ENCODE results near the gene ZMYM2.
"Not testable (repeated sequence)": the region's sequence is repeated elsewhere in the genome, so short reads cannot be mapped to it uniquely, and the experiment has no call there.

The ZMYM2 gene

GRCh38 chr13:19958155-19959111 is at the start of gene ZMYM2:
ZMYM2 (plus strand) TSS chr13:19958727; CDS start chr13:19993073, 34,346 bp downstream.
- peak; percentile 96 for DNase-seq (ENCODE audit: low spot score)

GRCh38 chr13:19910336-19911072 is 48.0 kb upstream of the ZMYM2 start:
- peak; percentile 81 for DNase-seq (ENCODE audit: low spot score)

GRCh38 chr13:19927117-19927748 is 31.3 kb upstream of the ZMYM2 start:
- DNase-seq (ENCODE audit: low spot score) = peak; percentile 77

GRCh38 chr13:19940106-19940505 is 18.4 kb upstream of the ZMYM2 start:
- no peak for DNase-seq (ENCODE audit: low spot score)

GRCh38 chr13:19950374-19950773 is 8.2 kb upstream of the ZMYM2 start:
- DNase-seq (ENCODE audit: low spot score) = no peak

- DNase-seq (ENCODE audit: low spot score) = no peak
These were observed 5.7 kb upstream of the ZMYM2 start for GRCh38 chr13:19952850-19953249.

GRCh38 chr13:19955873-19956559 is 2.5 kb upstream of the ZMYM2 start:
- no peak for DNase-seq (ENCODE audit: low spot score)

GRCh38 chr13:19957320-19958154 is 990 bp upstream of the ZMYM2 start:
- peak; percentile 83 for DNase-seq (ENCODE audit: low spot score)

GRCh38 chr13:19959141-19959830 is 759 bp downstream of the ZMYM2 start:
- peak; percentile 56 for DNase-seq (ENCODE audit: low spot score)

- DNase-seq (ENCODE audit: low spot score) = peak; percentile 96
These were observed 1.5 kb downstream of the ZMYM2 start for GRCh38 chr13:19959831-19960652.

GRCh38 chr13:19960653-19960976 is 2.1 kb downstream of the ZMYM2 start:
- DNase-seq (ENCODE audit: low spot score) = no peak

GRCh38 chr13:19961489-19961888 is 3.0 kb downstream of the ZMYM2 start:
- no peak for DNase-seq (ENCODE audit: low spot score)

- DNase-seq (ENCODE audit: low spot score) = no peak
These were observed 3.4 kb downstream of the ZMYM2 start for GRCh38 chr13:19961924-19962323.

GRCh38 chr13:19962894-19963293 is 4.4 kb downstream of the ZMYM2 start:
- no peak for DNase-seq (ENCODE audit: low spot score)

GRCh38 chr13:19967621-19968020 is 9.1 kb downstream of the ZMYM2 start:
- DNase-seq (ENCODE audit: low spot score) = no peak

- not testable (repeated sequence) for DNase-seq (ENCODE audit: low spot score)
These were observed 16.0 kb downstream of the ZMYM2 start for GRCh38 chr13:19974498-19975009.

GRCh38 chr13:19978831-19979437 is 20.4 kb downstream of the ZMYM2 start:
- no peak for DNase-seq (ENCODE audit: low spot score)

GRCh38 chr13:19981685-19982238 is 23.2 kb downstream of the ZMYM2 start:
- DNase-seq (ENCODE audit: low spot score) = no peak
